Stimulated activated CD4-positive, alpha-beta T cell treated with anti-CD3 and anti-CD28 coated beads, Interleukin-1b, Interleukin-23, amount 100 ng/mL, for 4 hours (primary cell): ENCODE data around the gene MAGI1.
"Not testable (repeated sequence)": the region's sequence is repeated elsewhere in the genome, so short reads cannot be mapped to it uniquely, and the experiment has no call there.

Experiments
- DNase-seq, 2 donors: peaks; one replicate each; pipeline ENCODE4 v3.0.0-alpha.2; 2020; ENCODE audit warnings: low read depth in 2 of 2

MAGI1 gene

GRCh38 chr3:65565744-65566143 is 473.0 kb downstream of the MAGI1 start:
- DNase-seq = not testable (repeated sequence)

- DNase-seq = no peak
Observed at GRCh38 chr3:65564483-65564882, 474.2 kb downstream of the MAGI1 start.

- no peak for DNase-seq
Observed at GRCh38 chr3:65563861-65564260, 474.9 kb downstream of the MAGI1 start.

GRCh38 chr3:65562447-65562846 is 476.3 kb downstream of the MAGI1 start:
- DNase-seq = no peak

GRCh38 chr3:65561617-65562016 is 477.1 kb downstream of the MAGI1 start:
- DNase-seq = no peak

GRCh38 chr3:65560901-65561300 is 477.8 kb downstream of the MAGI1 start:
- no peak for DNase-seq

- DNase-seq = no peak
Observed at GRCh38 chr3:65560133-65560532, 478.6 kb downstream of the MAGI1 start.

- no peak for DNase-seq
Observed at GRCh38 chr3:65559643-65560042, 479.1 kb downstream of the MAGI1 start.

- DNase-seq = no peak
Observed at GRCh38 chr3:65558826-65559225, 479.9 kb downstream of the MAGI1 start.

- no peak for DNase-seq
Observed at GRCh38 chr3:65557899-65558564, 480.7 kb downstream of the MAGI1 start.

GRCh38 chr3:65556934-65557577 is 481.7 kb downstream of the MAGI1 start:
- DNase-seq = no peak

- no peak for DNase-seq
Observed at GRCh38 chr3:65552434-65552833, 486.3 kb downstream of the MAGI1 start.

GRCh38 chr3:65551945-65552344 is 486.8 kb downstream of the MAGI1 start:
- no peak for DNase-seq

GRCh38 chr3:65550137-65550536 is 488.6 kb downstream of the MAGI1 start:
- DNase-seq = no peak

- no peak for DNase-seq
Observed at GRCh38 chr3:65549626-65549959, 489.1 kb downstream of the MAGI1 start.

GRCh38 chr3:65548848-65549625 is 489.7 kb downstream of the MAGI1 start:
- DNase-seq = no peak

GRCh38 chr3:65545429-65545828 is 493.3 kb downstream of the MAGI1 start:
- DNase-seq = no peak

GRCh38 chr3:65543391-65543790 is 495.3 kb downstream of the MAGI1 start:
- DNase-seq = not testable (repeated sequence)

GRCh38 chr3:65540666-65541065 is 498.1 kb downstream of the MAGI1 start:
- DNase-seq = no peak

- no peak for DNase-seq
Observed at GRCh38 chr3:65539616-65540015, 499.1 kb downstream of the MAGI1 start.

- DNase-seq = no peak
Observed at GRCh38 chr3:65538101-65538500, 500.6 kb downstream of the MAGI1 start.

- no peak for DNase-seq
Observed at GRCh38 chr3:65537109-65537508, 501.6 kb downstream of the MAGI1 start.

GRCh38 chr3:65535260-65535659 is 503.5 kb downstream of the MAGI1 start:
- no peak for DNase-seq
